ENCODE data around the gene HDAC10.

DNA sequence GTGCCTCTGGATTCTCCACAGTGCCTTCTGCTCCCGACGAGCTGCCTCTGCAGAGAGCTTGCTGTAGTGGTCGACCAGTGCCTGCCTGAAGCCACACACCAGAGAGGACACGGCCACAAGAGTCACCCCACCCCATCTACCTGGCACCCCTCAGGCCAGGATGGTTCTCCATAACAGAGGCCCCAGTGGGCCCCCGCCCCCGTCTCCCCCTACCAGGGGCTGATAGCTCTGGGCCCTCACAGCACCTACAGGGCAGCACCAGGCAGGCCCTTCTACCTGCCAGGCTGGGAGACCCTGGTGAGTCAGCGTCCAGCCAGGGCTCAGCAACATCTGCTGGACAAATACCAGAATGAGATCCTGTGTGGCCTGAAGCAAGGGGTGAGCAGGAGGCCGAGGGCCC lies 28.6 kb downstream of the HDAC10 start:
- no peak for TF ChIP-seq POLR2A (IDR thresholded peaks at IDR 0.05)
- no peak for TF ChIP-seq POLR2AphosphoS5 (IDR thresholded peaks at IDR 0.05)
- no peak for TF ChIP-seq CTCF (IDR thresholded peaks at IDR 0.05)
- no peak for TF ChIP-seq EP300 (IDR thresholded peaks at IDR 0.05)
